Adrenal gland (tissue), 12 donors: Measurements from ENCODE around the gene IHH. TPM values are rescaled to one million over a fixed set of nuclear protein-coding genes. Genes with fewer than 3 reads are reported as not detected.

Source experiments
- DNase-seq, 7 donors: peaks; one replicate each; pipeline ENCODE4 v3.0.0-alpha.2; 2019 to 2020
- H3K27ac ChIP-seq, 5 donors: fragments of 200-600 bp; sonication (generic) in 4 of 5; 1 replicate in 3 of 5; 2 replicates in 2 of 5; pipeline versions ENCODE4 v1.5.1 to v1.8.0; 2016 to 2020; ENCODE audit warnings: mild to moderate bottlenecking in 1 of 5
- H3K27me3 ChIP-seq: fragments of 200-600 bp; 2 replicates; pipeline ENCODE4 v1.8.0; 2021
- H3K36me3 ChIP-seq, 2 donors: fragments of 200-600 bp; replicated peaks in 1 of 2; 1 replicate in 1 of 2; 2 replicates in 1 of 2; pipeline versions ENCODE4 v1.5.1 to v1.8.0; 2018 to 2022
- H3K4me1 ChIP-seq, 2 donors: fragments of 200-600 bp; replicated peaks in 1 of 2; 1 replicate in 1 of 2; 2 replicates in 1 of 2; pipeline versions ENCODE4 v1.5.1 to v1.8.0; 2018 to 2021
- H3K4me3 ChIP-seq, 4 donors: fragments of 200-600 bp; sonication (generic) in 3 of 4; one replicate each; pipeline ENCODE4 v1.5.1; 2016 to 2018
- H3K9me3 ChIP-seq, 3 donors: fragments of 200-600 bp; sonication (generic) in 1 of 3; replicated peaks in 1 of 3; 1 replicate in 2 of 3; 2 replicates in 1 of 3; pipeline versions ENCODE4 v1.5.1 to v1.8.0; 2016 to 2021
- POLR2A ChIP-seq, 2 donors: fragments of 450-650 bp; IDR thresholded peaks; one replicate each; pipeline ENCODE4 v1.6.1; 2017; ENCODE audit warnings: antibody characterized with exemption in 2 of 2, mild to moderate bottlenecking in 2 of 2, moderate library complexity in 1 of 2
- WGBS, 4 donors: extraction: QIAGEN DNeasy Blood & Tissue Kit in 2 of 4; methylation state at CpG; one replicate each; pipeline versions ENCODE4 v1.1.5 to v1.1.7; 2013 to 2017; 5-methylcytosine and 5-hydroxymethylcytosine counted together
- intact Hi-C, 2 donors: fragments of 100-400 bp; cut with DNase I; formaldehyde crosslinking; loops; one replicate each; pipeline versions ENCODE4 v1.14.1 to v1.15.0; 2022 to 2023
- polyA plus RNA-seq, 3 donors: library from polyadenylated mRNA; stranded (reverse); fragments of 200-250 nt in 2 of 3; fragments of 350-450 nt in 1 of 3; fragmentation: Illumina TruSeq in 1 of 3; extraction: RNeasy Lipid Tissue Mini Kit (QIAGEN cat#74804) in 1 of 3; gene quantifications; one replicate each; pipeline ENCODE4 v1.2.3, GENCODE V29; 2013 to 2014
- total RNA-seq, 9 donors: library from RNA; depleted of rRNA in 4 of 9; stranded (reverse); fragments of >200 nt in 4 of 9; fragments of 120-200 nt in 1 of 9; fragmentation: NEBNext Ultra II Directional in 1 of 9; extraction: Animal tissue kit (Norgen Biotek cat#: 25700) in 1 of 9; gene quantifications; one replicate each; pipeline versions ENCODE4 v1.1.0 to v1.2.4, GENCODE V29; 2013 to 2023
- TF ChIP-seq, protein P1 (sequence below), 6 experiments: fragments of 450-650 bp in 4 of 6; fragments of 200-600 bp in 2 of 6; sonication (generic) in 1 of 6; IDR thresholded peaks; 1 replicate in 5 of 6; 2 replicates in 1 of 6; pipeline versions ENCODE4 v1.5.1 to v1.8.0; 2016 to 2021; ENCODE audit warnings: antibody characterized with exemption in 6 of 6, mild to moderate bottlenecking in 2 of 6, moderate library complexity in 1 of 6
- donor health status: healthy with polysubstance abuse.
- donor health status: Bipolar disorder and iron deficiency.
- donor health status: DM: yes; HTN: yes; CAD: no.
- donor health status: DM: no; HTN: no; CAD: no.
- donor health status: DM: no; HTN: no; CAD: no.
- donor health status: DM: yes; HTN: yes; CAD: no.

IHH gene
- total and polyA plus RNA-seq, 12 donors, result 0.11 to 0.17 TPM; not detected in 10

GRCh38 chr2:219023045-219023605 lies 37.6 kb downstream of the IHH start:
- no peak overlapping the region for H3K27ac ChIP-seq
- intact Hi-C loops, result no loop called here
- H3K36me3 ChIP-seq, result no peaks in the 10 kb centered on the region
- H3K27me3 ChIP-seq, result no peaks in the 10 kb centered on the region
- no peaks in the 10 kb centered on the region for H3K9me3 ChIP-seq
- TF ChIP-seq, protein P1, sequence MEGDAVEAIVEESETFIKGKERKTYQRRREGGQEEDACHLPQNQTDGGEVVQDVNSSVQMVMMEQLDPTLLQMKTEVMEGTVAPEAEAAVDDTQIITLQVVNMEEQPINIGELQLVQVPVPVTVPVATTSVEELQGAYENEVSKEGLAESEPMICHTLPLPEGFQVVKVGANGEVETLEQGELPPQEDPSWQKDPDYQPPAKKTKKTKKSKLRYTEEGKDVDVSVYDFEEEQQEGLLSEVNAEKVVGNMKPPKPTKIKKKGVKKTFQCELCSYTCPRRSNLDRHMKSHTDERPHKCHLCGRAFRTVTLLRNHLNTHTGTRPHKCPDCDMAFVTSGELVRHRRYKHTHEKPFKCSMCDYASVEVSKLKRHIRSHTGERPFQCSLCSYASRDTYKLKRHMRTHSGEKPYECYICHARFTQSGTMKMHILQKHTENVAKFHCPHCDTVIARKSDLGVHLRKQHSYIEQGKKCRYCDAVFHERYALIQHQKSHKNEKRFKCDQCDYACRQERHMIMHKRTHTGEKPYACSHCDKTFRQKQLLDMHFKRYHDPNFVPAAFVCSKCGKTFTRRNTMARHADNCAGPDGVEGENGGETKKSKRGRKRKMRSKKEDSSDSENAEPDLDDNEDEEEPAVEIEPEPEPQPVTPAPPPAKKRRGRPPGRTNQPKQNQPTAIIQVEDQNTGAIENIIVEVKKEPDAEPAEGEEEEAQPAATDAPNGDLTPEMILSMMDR (IDR thresholded peaks at IDR 0.05), result no peak
- no peak for TF ChIP-seq POLR2A (IDR thresholded peaks at IDR 0.05)
- WGBS, 4 donors, result 80 to 85% (median 82%) methylated on average over 11 to 12 of the region's 12 CpGs
- no peaks in the 10 kb centered on the region for H3K4me1 ChIP-seq
- H3K4me3 ChIP-seq, result no peak overlapping the region
- DNase-seq, result no peak

DNA sequence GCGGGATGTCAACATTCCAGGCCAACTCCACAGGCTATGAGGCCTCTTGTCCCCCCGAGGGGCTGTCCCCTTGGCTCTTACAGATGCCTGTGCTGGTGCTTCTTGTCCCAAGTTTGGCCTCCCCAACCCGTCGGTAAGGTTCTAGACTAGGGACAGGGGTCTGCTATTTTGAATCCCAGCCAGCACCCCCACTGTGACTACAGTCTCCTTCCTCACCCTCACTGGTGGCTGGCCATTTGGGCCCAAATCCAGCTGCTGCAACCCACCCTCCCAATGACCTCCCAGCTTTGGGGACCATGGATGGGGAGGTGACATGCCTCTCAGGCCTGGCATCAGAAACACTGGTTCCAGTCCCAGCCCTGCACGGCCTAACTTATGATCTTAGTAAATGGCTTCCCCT lies 38.1 kb downstream of the IHH start:
- no peak for DNase-seq
- no peaks in the 10 kb centered on the region for H3K9me3 ChIP-seq
- TF ChIP-seq, protein P1 (IDR thresholded peaks at IDR 0.05), result no peak
- TF ChIP-seq POLR2A (IDR thresholded peaks at IDR 0.05), result no peak
- no peaks in the 10 kb centered on the region for H3K36me3 ChIP-seq
- no peak overlapping the region for H3K4me3 ChIP-seq
- H3K4me1 ChIP-seq, result no peaks in the 10 kb centered on the region
- H3K27ac ChIP-seq, result no peak overlapping the region
- H3K27me3 ChIP-seq, result no peaks in the 10 kb centered on the region
- WGBS, 4 donors, result 80 to 88% (median 84%) methylated on average over 5 of the region's 5 CpGs
- intact Hi-C loops, result no loop called here

DNA sequence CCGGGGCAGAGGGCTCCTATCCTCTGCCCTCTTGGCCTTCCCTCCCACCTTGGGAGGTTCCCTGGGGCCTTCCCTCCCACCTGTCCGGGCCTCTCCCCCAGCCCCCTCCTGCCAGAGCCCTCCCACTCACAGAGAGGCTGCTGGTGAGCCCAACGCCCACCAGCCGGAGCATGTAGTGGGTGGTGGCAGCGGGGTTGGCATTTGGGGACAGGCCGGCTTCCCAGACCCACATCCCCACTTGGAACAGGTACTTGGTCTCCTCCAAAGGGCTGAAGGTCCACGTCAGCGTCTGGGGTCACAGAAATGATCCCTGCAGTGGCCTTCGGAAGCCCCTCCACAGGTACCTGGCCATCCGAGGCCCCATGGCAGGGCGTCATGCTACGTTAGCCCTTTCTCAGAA lies 38.7 kb downstream of the IHH start:
- Histone ChIP-seq H3K9me3 (no peaks in the 10 kb centered on the region), H3K27ac (no peak overlapping the region), H3K4me1 (no peaks in the 10 kb centered on the region), H3K27me3 (no peaks in the 10 kb centered on the region), H3K36me3 (no peaks in the 10 kb centered on the region), H3K4me3 (no peak overlapping the region)
- intact Hi-C loops, result no loop called here
- TF ChIP-seq POLR2A (IDR thresholded peaks at IDR 0.05), result no peak
- TF ChIP-seq, protein P1 (IDR thresholded peaks at IDR 0.05), result no peak
- DNase-seq, result no peak
- 80 to 91% (median 86%) methylated on average over 5 to 12 of the region's 12 CpGs for WGBS, 4 donors

DNA sequence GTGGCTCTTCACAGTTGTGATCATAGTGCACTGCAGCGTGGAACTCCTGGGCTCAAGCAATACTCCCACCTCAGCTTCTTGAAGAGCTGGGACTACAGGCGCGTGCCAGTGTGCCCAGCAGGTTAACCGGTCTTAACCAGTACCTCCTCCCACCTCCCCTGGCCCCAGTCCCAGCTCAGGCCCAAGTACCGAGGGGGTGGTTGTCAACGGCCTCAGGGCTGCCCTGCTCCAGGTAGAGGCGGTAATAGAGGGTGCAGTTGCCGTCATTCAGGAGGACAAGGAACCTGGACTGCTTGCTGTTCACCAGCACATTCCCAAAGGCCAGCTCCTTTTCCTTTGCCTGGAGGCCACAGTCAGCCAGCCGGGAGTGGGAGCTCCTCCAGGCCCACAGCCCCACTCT lies 39.1 kb downstream of the IHH start:
- no peak for DNase-seq
- intact Hi-C loops, result no loop called here
- Histone ChIP-seq H3K4me1 (no peaks in the 10 kb centered on the region), H3K36me3 (no peaks in the 10 kb centered on the region), H3K4me3 (no peak overlapping the region), H3K27me3 (no peaks in the 10 kb centered on the region), H3K9me3 (no peaks in the 10 kb centered on the region), H3K27ac (no peak overlapping the region)
- 79 to 88% (median 82%) methylated on average over 6 to 9 of the region's 9 CpGs for WGBS, 4 donors
- TF ChIP-seq POLR2A (IDR thresholded peaks at IDR 0.05), result no peak
- TF ChIP-seq, protein P1 (IDR thresholded peaks at IDR 0.05), result no peak
